ENCODE results near the gene MEOX1. TPM values are rescaled to one million over a fixed set of nuclear protein-coding genes. Genes with fewer than 3 reads are reported as not detected.

Gene MEOX1
- not detected in 5 replicates for total RNA-seq (2022; extraction: Qiagen RNA extraction; ENCODE audit: low read depth)

GRCh38 chr17:43661699-43662412 is at the start of gene MEOX1:
TSS of gene MEOX1 (minus strand) at chr17:43661922. CDS start at chr17:43661534, 388 bp downstream.

Other genes starting within 250 kb of the MEOX1 start
- gene DHX8, start 177.9 kb downstream of the MEOX1 start, total RNA-seq (2022; extraction: Qiagen RNA extraction; ENCODE audit: low read depth) = 40.4 to 47.7 TPM (median 45.5 TPM) in 5 replicates
- 45.4 to 54.0 TPM (median 52.5 TPM) in 5 replicates for gene ETV4, start 115.6 kb downstream of the MEOX1 start, total RNA-seq (2022; extraction: Qiagen RNA extraction; ENCODE audit: low read depth)
- not detected in 5 replicates for gene SOST, start 96.9 kb upstream of the MEOX1 start, total RNA-seq (2022; extraction: Qiagen RNA extraction; ENCODE audit: low read depth)
- 57.5 to 61.7 TPM (median 61.0 TPM) in 5 replicates for gene DUSP3, start 117.1 kb upstream of the MEOX1 start, total RNA-seq (2022; extraction: Qiagen RNA extraction; ENCODE audit: low read depth)
- gene CFAP97D1, start 118.5 kb upstream of the MEOX1 start, total RNA-seq (2022; extraction: Qiagen RNA extraction; ENCODE audit: low read depth) = 0.06 to 0.07 TPM in 2 of 5 replicates, not detected in the others
- gene MPP3, start 171.2 kb upstream of the MEOX1 start, total RNA-seq (2022; extraction: Qiagen RNA extraction; ENCODE audit: low read depth) = 14.0 to 18.4 TPM (median 17.4 TPM) in 5 replicates
- gene CD300LG, start 185.3 kb upstream of the MEOX1 start, total RNA-seq (2022; extraction: Qiagen RNA extraction; ENCODE audit: low read depth) = not detected in 5 replicates
- 1.4 to 2.0 TPM (median 1.7 TPM) in 5 replicates for gene MPP2, start 245.6 kb upstream of the MEOX1 start, total RNA-seq (2022; extraction: Qiagen RNA extraction; ENCODE audit: low read depth)